Smooth muscle cell of the brain vasculature (primary cell): ENCODE measurements around the gene CXCL14.

Experiments used
- DNase-seq: peaks from one replicate; pipeline ENCODE4 v3.0.0-alpha.2; 2012; ENCODE audit warnings: low read depth, low spot score

The CXCL14 gene

GRCh38 chr5:135578685-135579341, at the start of gene CXCL14:
Gene CXCL14, minus strand, starts transcription at chr5:135578991. Its CDS starts 213 bp downstream, at chr5:135578778.
- DNase-seq, result no peak

- DNase-seq, result no peak
Observed at GRCh38 chr5:135626636-135627035, 47.8 kb upstream of the CXCL14 start.

GRCh38 chr5:135625961-135626360, 47.2 kb upstream of the CXCL14 start:
- DNase-seq, result no peak

GRCh38 chr5:135625486-135625885, 46.7 kb upstream of the CXCL14 start:
- no peak for DNase-seq

GRCh38 chr5:135625061-135625460, 46.3 kb upstream of the CXCL14 start:
- DNase-seq, result no peak

GRCh38 chr5:135623186-135623715, 44.5 kb upstream of the CXCL14 start:
- no peak for DNase-seq

- no peak for DNase-seq
Observed at GRCh38 chr5:135615581-135616260, 36.9 kb upstream of the CXCL14 start.

- no peak for DNase-seq
Observed at GRCh38 chr5:135615171-135615570, 36.4 kb upstream of the CXCL14 start.

GRCh38 chr5:135609981-135610380, 31.2 kb upstream of the CXCL14 start:
- DNase-seq, result no peak

GRCh38 chr5:135608761-135609443, 30.1 kb upstream of the CXCL14 start:
- DNase-seq, result no peak

- DNase-seq, result no peak
Observed at GRCh38 chr5:135608361-135608760, 29.6 kb upstream of the CXCL14 start.

- DNase-seq, result no peak
Observed at GRCh38 chr5:135606431-135606830, 27.6 kb upstream of the CXCL14 start.

GRCh38 chr5:135605221-135605620, 26.4 kb upstream of the CXCL14 start:
- DNase-seq, result no peak

- no peak for DNase-seq
Observed at GRCh38 chr5:135604056-135604455, 25.3 kb upstream of the CXCL14 start.

- DNase-seq, result no peak
Observed at GRCh38 chr5:135602882-135603721, 24.3 kb upstream of the CXCL14 start.

- no peak for DNase-seq
Observed at GRCh38 chr5:135601466-135601865, 22.7 kb upstream of the CXCL14 start.

GRCh38 chr5:135600971-135601381, 22.2 kb upstream of the CXCL14 start:
- no peak for DNase-seq

GRCh38 chr5:135600152-135600570, 21.4 kb upstream of the CXCL14 start:
- no peak for DNase-seq

GRCh38 chr5:135599421-135600151, 20.8 kb upstream of the CXCL14 start:
- no peak for DNase-seq

- DNase-seq, result no peak
Observed at GRCh38 chr5:135598691-135599395, 20.1 kb upstream of the CXCL14 start.
